Stimulated activated CD8-positive, alpha-beta memory T cell treated with anti-CD3 and anti-CD28 coated beads, Interleukin-12 subunit alpha, Interleukin-12 subunit beta, amount 100 ng/mL, for 24 hours (primary cell): Measurements from ENCODE around the gene CLIP4.
"Not testable (repeated sequence)": the region's sequence is repeated elsewhere in the genome, so short reads cannot be mapped to it uniquely, and the experiment has no call there.

Experiments
- DNase-seq: peaks from one replicate; pipeline ENCODE4 v3.0.0-alpha.2; 2020; ENCODE audit errors: extremely low read depth

The CLIP4 gene

GRCh38 chr2:29104688-29105087, 10.5 kb upstream of the CLIP4 start:
- no peak for DNase-seq

- DNase-seq: no peak
These were observed 9.8 kb upstream of the CLIP4 start for GRCh38 chr2:29105375-29105774.

GRCh38 chr2:29106256-29106655, 9.0 kb upstream of the CLIP4 start:
- no peak for DNase-seq

GRCh38 chr2:29106980-29107388, 8.2 kb upstream of the CLIP4 start:
- DNase-seq: no peak

- DNase-seq: not testable (repeated sequence)
These were observed 7.7 kb upstream of the CLIP4 start for GRCh38 chr2:29107547-29107946.

- DNase-seq: no peak
These were observed 7.0 kb upstream of the CLIP4 start for GRCh38 chr2:29108225-29108624.

GRCh38 chr2:29109246-29109645, 6.0 kb upstream of the CLIP4 start:
- DNase-seq: no peak

- no peak for DNase-seq
These were observed 4.2 kb upstream of the CLIP4 start for GRCh38 chr2:29110916-29111535.

- DNase-seq: no peak
These were observed 2.8 kb upstream of the CLIP4 start for GRCh38 chr2:29112379-29112778.

GRCh38 chr2:29113027-29113686, 2.1 kb upstream of the CLIP4 start:
- no peak for DNase-seq

- no peak for DNase-seq
These were observed 1.3 kb upstream of the CLIP4 start for GRCh38 chr2:29113891-29114321.

- no peak for DNase-seq
These were observed 649 bp upstream of the CLIP4 start for GRCh38 chr2:29114586-29114945.

- DNase-seq: no peak
These were observed 874 bp downstream of the CLIP4 start for GRCh38 chr2:29115797-29116781.

GRCh38 chr2:29117636-29118303, 2.6 kb downstream of the CLIP4 start:
- no peak for DNase-seq

- DNase-seq: no peak
These were observed 4.0 kb downstream of the CLIP4 start for GRCh38 chr2:29119211-29119610.

GRCh38 chr2:29120846-29121245, 5.6 kb downstream of the CLIP4 start:
- no peak for DNase-seq

- DNase-seq: no peak
These were observed 8.6 kb downstream of the CLIP4 start for GRCh38 chr2:29123617-29124349.

GRCh38 chr2:29124504-29124903, 9.3 kb downstream of the CLIP4 start:
- no peak for DNase-seq

GRCh38 chr2:29129586-29130281, 14.5 kb downstream of the CLIP4 start:
- no peak for DNase-seq

GRCh38 chr2:29130295-29130694, 15.1 kb downstream of the CLIP4 start:
- DNase-seq: no peak

GRCh38 chr2:29134933-29135332, 19.7 kb downstream of the CLIP4 start:
- DNase-seq: no peak
